GM12865 (cell line): ENCODE data around the gene TREML2.
A peak's percentile ranks its signal among the peaks of the same experiment; 100 is the strongest.

Source experiments
- DNase-seq: peaks from one replicate; pipeline ENCODE4 v3.0.0; 2010; ENCODE audit warnings: low read depth
- H3K4me3 ChIP-seq: 2 replicates; pipeline ENCODE4 v1.5.1; 2011; ENCODE audit warnings: mild to moderate bottlenecking, low read depth, low read length, control low read depth
- CTCF ChIP-seq: IDR thresholded peaks from 2 replicates; pipeline ENCODE4 v1.5.1; 2011; ENCODE audit warnings: low read length, control low read depth, low read depth, inconsistent platforms; ENCODE audit not compliant: insufficient read depth; ENCODE audit errors: missing control alignments

Gene TREML2

GRCh38 chr6:41208439-41209106 lies 7.6 kb upstream of the TREML2 start:
- no peak for TF ChIP-seq CTCF
- no peak overlapping the region for H3K4me3 ChIP-seq
- DNase-seq = peak; percentile 44

- H3K4me3 ChIP-seq = no peak overlapping the region
- no peak for TF ChIP-seq CTCF
- no peak for DNase-seq
Observed at GRCh38 chr6:41204156-41204555, 3.2 kb upstream of the TREML2 start.

- no peak for TF ChIP-seq CTCF
- DNase-seq = no peak
- no peak overlapping the region for H3K4me3 ChIP-seq
Observed at GRCh38 chr6:41201764-41202173, 820 bp upstream of the TREML2 start.

GRCh38 chr6:41200296-41200900 lies 551 bp downstream of the TREML2 start:
- TF ChIP-seq CTCF = no peak
- H3K4me3 ChIP-seq = peak overlapping the region; percentile 58
- peak; percentile 82 for DNase-seq

- H3K4me3 ChIP-seq = peak overlapping the region; percentile 58
- DNase-seq = peak; percentile 83
Observed at GRCh38 chr6:41199552-41200246, 1.2 kb downstream of the TREML2 start.

GRCh38 chr6:41197234-41197633 lies 3.7 kb downstream of the TREML2 start:
- no peak overlapping the region for H3K4me3 ChIP-seq
- no peak for TF ChIP-seq CTCF
- no peak for DNase-seq

More at GRCh38 chr6:41199552-41200246, 1.2 kb downstream of the TREML2 start:
- TF ChIP-seq CTCF = no peak
